Ishikawa (cell line): Measurements from ENCODE around the gene CHRNB4.

ENCODE experiments used
- CEBPB ChIP-seq: IDR thresholded peaks from 2 replicates; pipeline ENCODE4 v1.6.1; 2012
- EGR1 ChIP-seq: IDR thresholded peaks from 2 replicates; pipeline ENCODE4 v1.6.1; 2012
- EP300 ChIP-seq: IDR thresholded peaks from 2 replicates; pipeline ENCODE4 v1.6.1; 2012; ENCODE audit warnings: borderline replicate concordance
- NFIC ChIP-seq: IDR thresholded peaks from 2 replicates; pipeline ENCODE4 v1.6.1; 2012
- TAF1 ChIP-seq: IDR thresholded peaks from 2 replicates; pipeline ENCODE4 v1.6.1; 2012; ENCODE audit warnings: low read depth, mild to moderate bottlenecking
- YY1 ChIP-seq: IDR thresholded peaks from 2 replicates; pipeline ENCODE4 v1.6.1; 2012; ENCODE audit warnings: low read depth

DNA sequence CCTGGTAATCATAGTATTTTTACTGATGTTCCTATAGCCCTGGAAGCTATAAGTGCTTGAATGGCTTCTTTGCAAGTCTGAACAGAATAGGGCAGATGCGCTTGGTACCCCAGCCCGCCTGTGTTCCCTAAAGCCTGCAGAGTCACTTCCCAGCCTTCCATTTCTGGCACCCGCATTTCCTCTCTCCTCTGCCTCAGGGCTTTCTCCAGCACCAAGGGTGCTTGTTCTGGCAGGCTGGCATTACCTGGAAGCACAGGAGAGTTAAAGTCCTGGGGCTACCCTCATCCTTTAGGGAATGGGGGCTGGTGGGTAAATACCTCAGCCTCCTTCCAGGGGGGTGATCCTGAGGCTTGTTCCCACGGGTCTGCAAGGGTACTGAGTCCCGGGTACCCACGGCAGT is 12.8 kb downstream of the CHRNB4 start:
- TF ChIP-seq NFIC, result no peak
- TF ChIP-seq EGR1, result no peak
- no peak for TF ChIP-seq EP300
- TF ChIP-seq YY1, result no peak
- no peak for TF ChIP-seq TAF1
- no peak for TF ChIP-seq CEBPB
